Vagina (tissue), 2 donors: Measurements from ENCODE around the gene RNU6-1.

Experiments
- CTCF ChIP-seq, 3 experiments: fragments of 450-650 bp in 2 of 3; fragments of 200-600 bp in 1 of 3; sonication (generic) in 1 of 3; IDR thresholded peaks; one replicate each; pipeline ENCODE4 v1.5.1; 2017 to 2019; ENCODE audit warnings: antibody characterized with exemption in 3 of 3, mild to moderate bottlenecking in 2 of 3, moderate library complexity in 2 of 3
- POLR2A ChIP-seq, 2 donors: fragments of 450-650 bp; IDR thresholded peaks; one replicate each; pipeline ENCODE4 v1.6.1; 2017; ENCODE audit warnings: antibody characterized with exemption in 2 of 2, mild to moderate bottlenecking in 2 of 2, moderate library complexity in 2 of 2
- POLR2AphosphoS5 ChIP-seq, 2 donors: sonication (generic); formaldehyde crosslinking; IDR thresholded peaks; one replicate each; pipeline ENCODE4 v1.9.0; 2017; ENCODE audit warnings: antibody characterized with exemption in 2 of 2, mild to moderate bottlenecking in 2 of 2, low read depth in 1 of 2; ENCODE audit not compliant: insufficient read depth in 1 of 2

GRCh38 chr15:67884009-67884408, 44.2 kb upstream of the RNU6-1 start:
- TF ChIP-seq POLR2AphosphoS5 (IDR thresholded peaks at IDR 0.05; ENCODE audit: insufficient read depth in 1 of 2, low read depth in 1 of 2): no peak
- TF ChIP-seq CTCF (IDR thresholded peaks at IDR 0.05): no peak
- TF ChIP-seq POLR2A (IDR thresholded peaks at IDR 0.05): no peak
